ENCODE data around the gene ECD.

ECD gene

DNA sequence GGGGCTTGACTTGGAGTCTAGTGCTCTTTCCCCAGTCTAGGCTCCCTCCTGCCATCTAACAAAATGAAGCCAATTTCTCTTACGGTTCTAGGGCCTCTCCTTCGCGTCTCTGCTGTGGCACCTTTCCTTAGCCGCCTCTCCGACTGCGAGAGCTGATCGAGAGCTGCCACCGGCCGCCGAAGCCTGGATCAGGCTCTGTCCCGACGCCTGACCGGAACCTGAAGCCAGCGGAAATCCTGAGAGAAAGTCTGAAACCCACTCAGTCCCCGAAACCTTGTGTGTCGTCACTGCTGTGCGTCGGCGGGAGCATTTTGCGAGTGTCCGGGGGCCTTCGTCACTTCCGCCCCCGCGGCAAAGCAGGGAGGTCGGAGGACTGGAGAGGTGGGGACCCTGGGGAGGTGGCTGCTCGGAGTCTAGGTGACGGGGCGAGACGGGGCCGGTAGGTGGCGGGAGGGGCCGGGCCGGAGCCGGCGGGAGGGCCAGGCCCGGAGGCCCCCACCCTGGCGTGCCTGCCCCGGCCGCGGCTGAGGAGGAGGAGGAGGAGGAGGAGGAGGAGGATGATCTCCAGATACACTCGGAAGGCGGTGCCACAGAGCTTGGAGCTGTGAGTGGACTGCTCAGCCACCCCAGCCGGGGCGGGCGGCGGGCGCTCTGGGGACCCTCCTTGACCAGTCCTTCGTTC is at the start of gene ECD, which contains the start of gene FAM149B1:
Gene ECD (minus strand): TSS at position 226 of the 682 bp plus-strand sequence. CDS start 4,071 bp downstream, outside the sequence.
Gene FAM149B1 (plus strand): TSS at position 337 of the 682 bp plus-strand sequence. CDS start 221 bp downstream, at position 558.
- peak; percentile 81 for DNase-seq

DNA sequence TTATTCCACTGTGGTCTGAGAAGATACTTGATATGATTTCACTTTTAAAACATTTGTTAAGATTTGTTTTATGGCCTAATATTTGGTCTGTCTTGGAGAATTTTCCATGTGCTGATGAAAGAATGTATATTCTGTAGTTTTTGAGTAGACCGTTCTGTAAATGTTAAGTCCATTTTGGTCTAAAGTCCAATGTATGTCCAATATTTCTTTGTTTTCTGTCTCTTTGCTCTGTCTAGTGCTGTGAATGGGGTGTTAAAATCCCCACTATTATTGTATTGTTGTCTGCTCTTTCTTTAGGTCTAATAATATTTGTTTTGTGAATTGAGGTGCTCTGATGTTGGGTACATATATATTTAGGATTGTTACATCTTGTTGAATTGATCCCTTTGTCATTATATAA is 47.9 kb upstream of the ECD start:
- no peak for DNase-seq

DNA sequence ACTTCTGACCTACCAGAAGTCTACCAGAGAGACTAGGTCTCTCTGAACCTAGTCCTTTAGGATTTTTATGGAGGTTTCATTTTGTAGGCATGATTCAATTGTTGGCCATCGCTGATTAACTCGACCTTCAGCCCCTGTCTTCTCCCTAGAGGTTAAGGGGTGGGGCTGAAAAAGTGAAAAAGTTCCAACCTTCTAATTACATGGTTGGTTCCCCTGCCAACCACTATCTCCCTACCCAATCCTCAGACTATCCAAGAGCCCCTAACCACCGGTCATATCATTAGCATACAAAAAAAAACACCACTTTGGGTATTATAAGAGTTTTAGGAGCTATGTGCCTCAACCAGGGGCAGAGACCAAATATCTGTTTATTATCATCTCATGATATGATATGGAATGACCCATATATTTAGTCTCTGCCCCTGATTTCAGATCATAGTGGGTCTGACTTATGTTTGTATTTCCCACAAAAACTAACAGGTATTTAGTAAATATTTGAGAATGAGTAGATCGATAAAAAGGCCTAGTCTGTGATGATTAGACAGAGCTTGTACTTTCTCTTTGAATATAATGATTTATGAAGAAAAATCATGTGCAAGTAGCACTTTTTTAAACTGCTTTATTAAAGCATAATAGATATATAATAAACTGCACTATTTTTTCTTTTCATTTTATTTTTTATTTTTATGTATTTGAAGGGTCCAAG is 43.5 kb upstream of the ECD start:
- no peak for DNase-seq

DNA sequence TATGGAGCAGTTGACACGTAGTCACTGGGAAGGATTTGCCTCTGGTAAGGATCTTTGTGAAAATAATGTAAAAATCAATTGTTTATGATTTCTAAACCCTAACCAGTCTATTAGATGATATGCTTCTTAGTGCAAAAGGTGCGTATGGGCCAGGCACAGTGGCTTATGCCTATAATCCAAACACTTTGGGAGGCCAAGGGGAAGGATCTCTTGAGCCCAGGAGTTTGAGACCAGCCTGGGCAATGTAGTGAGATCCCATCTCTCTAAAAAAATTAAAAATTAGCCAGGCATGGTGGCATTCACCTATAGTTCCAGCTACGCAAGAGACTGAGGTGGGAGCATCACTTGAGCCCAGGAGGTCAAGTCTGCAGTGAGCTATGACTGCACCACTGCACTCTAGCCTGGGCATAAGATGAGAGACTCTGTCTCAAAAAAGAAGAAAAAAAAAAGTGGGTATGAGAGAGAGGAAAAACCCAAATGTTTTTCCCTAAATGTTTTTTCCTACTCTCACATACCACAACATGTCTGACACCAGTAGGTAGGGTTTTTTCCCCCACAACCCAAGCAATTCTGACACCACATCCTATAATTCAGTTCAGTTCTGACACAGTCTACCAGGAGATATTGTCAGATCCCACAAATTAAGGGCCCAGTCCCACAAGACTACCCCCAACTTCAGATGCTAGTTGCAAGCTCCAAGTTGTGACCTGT is 42.7 kb upstream of the ECD start:
- DNase-seq = no peak

DNA sequence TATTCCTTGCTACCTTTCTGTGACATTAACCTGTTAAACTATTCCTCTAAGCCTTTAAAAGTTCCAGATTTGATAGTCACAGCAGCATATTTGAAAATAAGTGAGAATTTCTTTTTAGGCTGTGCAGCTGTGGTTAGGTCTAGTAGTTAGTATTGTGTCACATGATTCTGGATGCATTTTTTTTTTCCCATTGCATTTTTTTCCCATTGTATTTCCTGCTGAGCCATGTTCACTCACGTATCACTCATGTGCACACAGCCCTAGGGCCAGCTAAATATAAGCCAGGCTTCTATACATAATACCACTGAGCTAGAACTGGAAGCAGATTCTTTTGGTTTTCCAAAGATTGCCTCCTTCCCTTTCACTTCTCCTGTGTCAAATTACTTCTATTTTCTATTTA is 41.9 kb upstream of the ECD start:
- no peak for DNase-seq

DNA sequence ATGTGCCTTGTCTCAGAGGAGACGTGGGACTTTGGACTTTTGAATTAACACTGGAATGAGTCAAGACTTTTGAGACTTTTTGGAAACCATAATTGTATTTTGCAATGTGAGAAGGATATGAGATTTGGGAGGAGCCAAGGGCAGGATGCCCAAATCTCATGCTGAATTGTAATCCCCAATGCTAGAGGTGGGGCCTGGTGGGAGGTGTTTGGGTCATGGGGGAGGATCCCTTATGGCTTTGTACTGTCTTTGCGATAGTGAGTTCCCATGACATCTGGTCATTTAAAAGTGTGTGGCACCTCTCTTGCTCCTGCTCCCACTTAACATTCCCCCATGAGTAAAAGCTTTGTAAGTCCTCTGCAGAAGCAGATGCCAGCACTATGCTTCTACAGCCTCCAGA is 40.1 kb upstream of the ECD start:
- DNase-seq = no peak

DNA sequence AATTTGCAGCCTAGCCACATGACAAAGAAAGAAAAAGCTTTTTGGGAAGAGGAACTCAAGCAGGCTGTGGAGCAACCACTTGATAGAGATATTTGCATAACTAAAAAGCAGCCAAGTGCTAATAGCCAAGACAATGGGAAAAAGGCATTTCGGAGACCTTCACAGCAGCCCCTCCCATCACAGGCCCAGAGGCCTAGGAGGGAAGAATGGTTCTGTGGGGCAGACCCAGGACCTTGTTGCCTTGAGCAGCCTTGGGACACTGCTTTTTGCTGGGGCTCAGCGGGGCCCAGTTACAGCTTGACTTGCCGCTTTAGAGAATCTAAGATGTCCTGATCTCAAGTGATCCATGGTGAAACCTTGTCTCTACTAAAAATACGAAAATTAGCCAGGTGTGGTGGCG is 38.6 kb upstream of the ECD start:
- DNase-seq = no peak

DNA sequence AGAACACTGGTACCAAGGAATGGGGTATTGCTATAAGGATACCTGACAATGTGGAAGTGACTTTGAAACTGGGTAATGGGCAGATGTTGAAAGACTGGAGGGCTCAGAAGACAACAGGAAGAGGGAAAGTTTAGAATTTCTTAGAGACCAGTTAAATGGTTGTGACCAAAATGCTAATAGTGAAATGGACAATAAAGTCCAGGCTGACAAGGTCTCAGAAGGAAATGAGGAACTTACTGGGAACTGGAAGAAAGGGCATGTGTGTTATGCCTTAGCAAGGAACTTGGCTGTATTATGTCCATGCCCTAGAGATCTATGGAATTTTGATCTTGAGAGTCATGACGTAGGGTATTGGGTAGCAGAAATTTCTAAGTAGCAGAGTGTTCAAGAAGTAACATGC is 38.1 kb upstream of the ECD start:
- no peak for DNase-seq

DNA sequence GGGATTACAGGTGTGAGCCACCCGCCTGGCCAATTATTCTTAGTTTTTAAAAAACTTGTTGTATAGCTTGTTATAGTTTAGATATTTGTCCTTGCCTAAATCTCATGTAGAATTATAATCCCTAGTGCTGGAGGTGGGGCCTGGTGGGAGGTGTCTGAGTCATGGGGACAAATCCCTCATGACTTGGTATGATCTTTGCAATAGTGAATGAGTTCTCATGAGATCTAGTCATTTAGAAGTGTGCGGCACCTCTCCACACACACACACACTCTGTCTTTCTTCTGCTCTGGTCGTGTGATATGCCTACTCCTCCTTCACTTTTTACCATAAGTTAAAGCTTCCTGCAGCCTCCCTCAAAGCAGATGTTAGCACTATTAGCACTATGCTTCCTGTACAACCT is 37.3 kb upstream of the ECD start:
- no peak for DNase-seq

DNA sequence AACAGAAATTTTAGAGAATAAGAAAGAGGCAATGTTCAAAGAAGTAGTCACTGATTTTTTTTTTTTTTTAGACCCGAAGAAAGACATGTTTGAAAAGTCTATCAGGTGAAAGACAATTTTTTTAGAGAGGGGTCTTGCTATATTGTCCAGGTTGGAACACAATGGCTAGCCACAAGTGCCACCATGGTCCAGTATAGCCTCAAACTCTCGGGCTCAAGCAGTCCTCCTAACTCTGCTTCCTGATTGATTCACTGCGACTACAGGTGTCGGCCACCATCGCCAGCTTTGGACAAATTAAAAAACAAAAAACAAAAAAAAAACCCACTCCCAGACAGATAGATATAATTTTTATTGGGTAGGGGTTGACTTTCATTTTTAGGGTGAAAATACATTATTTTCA is 22.4 kb upstream of the ECD start:
- DNase-seq = no peak

DNA sequence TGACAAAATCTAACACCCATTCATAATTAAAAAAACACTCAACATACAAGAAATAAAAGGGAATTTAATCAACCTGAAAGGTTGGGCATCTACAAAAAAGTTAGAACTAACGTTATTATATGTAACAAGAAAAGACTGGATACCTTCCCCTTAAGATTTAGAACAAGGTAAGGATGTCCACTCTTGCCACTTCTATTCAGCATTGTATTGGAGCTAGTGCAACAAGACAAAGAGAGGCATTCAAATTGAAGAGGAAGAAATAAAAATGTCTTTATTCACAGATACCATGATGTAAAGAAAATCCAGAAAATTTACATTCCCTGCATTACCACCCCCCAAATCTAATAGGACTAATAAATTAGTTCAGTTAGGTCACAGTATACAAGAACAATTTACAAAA is 18.5 kb upstream of the ECD start:
- DNase-seq = no peak

DNA sequence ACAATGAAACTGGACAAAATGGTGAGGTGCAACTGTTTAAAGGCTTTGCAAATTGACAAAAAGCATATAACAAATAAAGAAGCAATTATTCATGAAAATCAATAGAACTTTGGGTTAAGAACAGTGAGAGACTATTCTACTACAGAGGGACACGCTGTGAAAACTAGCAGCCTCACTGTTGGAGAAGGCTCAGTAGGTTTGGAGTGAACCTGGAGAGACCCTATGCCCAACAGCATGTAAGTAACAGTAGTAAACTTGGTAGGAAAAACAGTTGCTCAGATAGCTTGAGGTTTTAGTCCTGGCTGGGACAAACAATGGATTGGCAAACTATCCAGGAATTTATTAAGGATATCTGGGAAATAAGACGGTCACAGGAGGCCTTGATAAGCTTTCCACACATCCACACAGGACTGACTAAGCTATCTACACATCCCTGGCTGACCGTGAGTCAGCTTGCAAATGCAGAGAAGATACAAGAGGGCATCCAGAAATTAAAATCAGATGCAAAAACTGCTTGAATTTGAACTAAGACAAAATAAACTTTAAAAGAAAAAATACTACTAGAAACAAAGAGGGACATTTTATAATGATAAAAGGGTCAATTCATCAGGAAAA is 16.0 kb upstream of the ECD start:
- DNase-seq = no peak

DNA sequence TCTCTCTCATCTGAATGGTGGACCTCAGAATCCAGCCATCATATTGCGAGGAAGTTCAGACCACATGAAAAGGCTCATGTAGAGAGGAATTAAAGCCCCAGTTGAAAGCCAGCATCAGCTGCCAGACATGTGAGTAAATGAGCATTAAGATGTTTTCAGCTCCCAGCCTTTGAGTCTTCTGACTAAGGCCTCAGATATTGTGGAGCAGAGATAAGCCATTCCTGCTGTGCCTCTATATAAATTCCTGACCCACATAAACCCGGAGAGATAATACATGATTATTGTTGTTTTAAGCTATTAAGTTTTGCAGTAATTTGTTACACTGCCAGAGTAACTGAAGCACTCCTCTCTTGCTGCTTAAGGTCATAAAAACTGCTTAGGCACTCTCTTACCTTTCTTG is 14.8 kb upstream of the ECD start:
- DNase-seq = no peak

DNA sequence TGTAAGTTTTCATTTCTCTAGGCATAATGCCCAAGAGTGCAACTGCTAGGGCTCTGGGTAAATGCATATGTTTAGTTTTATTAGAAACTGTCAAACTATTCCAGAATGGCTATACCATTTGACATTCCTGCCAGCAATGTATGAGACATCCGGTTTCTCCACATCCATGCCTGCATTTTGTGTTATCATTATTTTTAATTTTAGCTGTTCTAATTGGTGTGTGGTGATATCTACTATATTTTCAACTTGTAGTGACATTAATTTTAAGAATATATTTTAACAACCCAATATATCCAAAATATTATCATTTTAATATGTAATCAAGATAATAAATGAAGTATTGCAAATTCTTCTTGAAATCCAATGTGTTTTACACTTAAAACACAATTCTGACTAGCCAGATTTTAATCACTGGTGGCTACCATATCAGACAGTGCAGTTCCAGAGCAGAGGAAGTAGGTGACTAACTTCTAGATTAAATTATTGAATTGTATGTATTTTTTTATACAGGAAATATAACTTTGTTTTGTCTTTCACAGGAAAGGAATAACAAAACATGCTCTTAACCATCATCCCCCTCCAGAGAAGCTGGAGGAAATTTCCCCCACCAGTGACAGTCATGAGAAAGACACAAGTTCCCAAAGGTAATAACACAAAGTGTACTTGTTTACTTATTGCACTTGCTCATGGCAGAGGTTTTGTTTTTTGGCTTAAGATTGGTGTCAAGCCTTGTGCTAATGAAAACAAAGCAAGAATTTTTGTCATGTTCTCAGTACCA is 6.5 kb upstream of the ECD start:
- no peak for DNase-seq

DNA sequence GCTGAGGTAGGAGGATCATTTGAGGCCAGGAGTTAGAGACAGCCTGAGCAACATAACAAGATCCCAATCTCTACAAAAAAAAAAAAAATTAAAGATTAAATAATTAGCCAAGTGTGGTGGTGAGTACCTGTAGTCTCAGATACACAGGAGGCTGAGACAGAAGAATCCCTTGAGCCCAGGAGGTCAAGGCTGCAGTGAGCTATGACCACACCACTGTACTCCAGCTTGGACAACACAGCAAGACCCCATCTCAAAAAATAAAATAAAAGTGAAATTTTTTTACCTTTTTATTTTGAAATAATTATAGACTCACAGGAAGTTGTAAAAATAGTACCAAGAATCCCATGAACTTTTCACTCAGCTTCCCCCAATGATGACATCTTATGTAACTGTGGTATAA is 5.1 kb upstream of the ECD start:
- no peak for DNase-seq

DNA sequence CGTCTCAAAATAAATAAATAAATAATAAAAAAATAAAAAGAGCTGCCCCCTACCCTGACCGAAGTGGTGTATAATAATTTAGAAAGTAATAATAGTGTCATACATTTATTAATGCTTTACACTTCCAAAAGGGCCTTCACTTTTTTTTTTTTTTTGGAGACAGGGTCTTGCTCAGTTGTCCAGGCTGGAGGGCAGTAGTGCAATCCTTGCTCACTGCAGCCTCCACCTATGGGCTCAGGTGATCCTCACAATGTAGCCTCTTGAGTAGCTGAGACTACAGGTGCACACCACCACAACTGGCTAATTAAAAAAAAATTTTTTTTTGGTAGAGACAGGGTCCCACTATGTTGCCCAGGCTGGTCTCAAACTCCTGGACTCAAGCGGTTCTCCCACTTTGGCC is 1.5 kb upstream of the ECD start:
- DNase-seq = no peak

DNA sequence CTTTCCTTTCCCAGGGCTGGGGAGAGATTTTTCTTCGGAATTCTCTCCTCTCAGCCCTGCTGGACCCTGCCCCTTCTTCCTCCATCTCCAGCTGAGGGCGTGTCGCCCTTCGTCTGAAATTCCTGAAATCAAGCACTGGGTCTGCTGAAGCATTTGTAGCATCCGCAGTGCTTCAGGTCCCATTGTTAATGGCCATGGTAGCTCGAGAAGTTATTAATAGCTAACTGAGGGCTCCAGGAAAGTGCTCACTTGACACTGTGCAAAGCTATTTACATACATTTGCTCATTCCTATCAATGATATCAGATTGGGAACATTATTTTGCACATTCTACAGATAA is 626 bp upstream of the ECD start:
- DNase-seq = no peak

DNA sequence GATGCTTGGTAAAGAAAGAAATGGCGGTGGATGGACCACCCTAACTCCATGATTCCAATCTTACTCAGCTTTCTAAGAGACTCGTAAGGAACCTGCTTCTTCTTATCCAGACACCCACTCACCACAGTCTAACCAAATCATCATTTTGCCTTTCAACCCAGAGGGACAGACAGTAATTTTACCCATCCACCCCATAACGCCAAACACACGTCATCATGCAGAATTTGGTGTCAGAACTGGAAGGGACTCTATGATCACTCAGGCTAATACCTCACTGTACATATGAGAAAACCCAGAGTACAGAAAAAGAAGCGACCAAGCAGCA is 388 bp downstream of the ECD start:
- no peak for DNase-seq

DNA sequence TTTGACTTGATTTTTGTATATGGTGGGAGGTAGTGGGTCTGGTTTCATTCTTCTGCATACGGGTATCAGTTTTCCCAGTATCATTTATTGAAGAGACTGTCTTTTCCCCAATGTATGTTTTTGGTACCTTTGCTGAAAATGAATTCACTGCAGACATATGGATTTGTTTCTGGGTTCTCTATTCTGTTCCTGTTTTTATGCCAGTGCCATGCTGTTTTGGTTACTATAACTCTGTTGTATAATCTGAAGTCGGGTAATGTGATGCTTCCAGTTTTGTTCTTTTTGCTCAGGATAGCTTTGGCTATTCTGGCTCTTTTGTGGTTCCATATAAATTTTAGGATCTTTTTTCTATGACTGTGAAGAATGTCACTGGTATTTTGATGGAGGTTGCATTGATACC is 836 bp downstream of the ECD start:
- DNase-seq = no peak

DNA sequence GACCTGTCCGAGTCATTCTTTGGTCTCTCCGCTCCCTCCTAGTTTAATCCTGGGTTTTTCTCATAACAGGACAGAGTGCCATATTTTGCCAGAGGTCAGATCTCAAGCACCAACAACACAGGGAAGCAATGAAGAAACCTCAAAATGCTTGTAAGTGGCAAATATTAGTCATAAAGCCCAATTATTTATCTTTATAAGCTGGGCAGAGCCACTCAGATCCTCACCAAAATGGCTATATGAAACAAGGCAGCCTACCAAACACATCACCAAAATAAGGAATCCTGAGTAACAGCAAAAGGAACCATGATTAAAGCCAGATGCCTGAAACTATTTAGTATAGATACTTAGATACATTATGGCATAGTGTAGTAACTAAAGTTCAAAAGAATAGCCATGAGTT is 4.7 kb downstream of the ECD start:
- no peak for DNase-seq

DNA sequence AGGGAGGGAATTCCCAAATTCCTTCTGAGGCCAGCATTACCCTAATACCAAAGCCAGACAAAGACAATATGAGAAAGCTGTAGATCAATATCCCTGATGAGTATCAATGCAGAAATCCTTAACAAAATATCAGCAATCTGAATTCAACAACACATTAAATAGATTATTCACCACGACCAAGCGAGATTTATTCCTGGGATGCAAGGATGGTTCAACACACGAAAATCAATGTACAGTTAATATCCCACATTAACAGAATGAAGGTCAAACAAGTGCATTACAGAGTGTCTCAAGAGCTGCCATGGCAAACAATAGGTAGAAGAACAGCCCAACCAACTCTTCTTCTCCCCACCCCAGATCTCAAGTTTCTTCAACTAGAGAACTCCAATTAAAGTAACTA is 6.1 kb downstream of the ECD start:
- DNase-seq = no peak

DNA sequence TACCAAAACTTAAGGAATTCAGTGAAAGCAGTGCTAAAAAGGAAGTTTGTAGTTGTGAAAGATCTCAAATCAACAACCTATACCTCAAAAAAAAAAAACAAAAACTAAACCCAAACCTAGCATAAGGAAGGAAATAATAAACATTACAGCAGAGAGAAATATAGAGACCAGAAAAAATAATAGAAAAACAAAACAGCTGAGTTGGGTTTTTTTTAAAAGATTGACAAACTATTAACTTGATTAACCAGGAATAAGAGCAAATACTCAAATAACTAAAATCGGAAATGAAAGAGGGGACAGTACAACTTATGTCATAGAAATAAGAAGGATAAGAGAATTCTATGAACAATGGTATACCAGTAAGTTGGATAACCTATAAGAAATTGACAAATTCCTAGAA is 6.7 kb downstream of the ECD start:
- DNase-seq = no peak

DNA sequence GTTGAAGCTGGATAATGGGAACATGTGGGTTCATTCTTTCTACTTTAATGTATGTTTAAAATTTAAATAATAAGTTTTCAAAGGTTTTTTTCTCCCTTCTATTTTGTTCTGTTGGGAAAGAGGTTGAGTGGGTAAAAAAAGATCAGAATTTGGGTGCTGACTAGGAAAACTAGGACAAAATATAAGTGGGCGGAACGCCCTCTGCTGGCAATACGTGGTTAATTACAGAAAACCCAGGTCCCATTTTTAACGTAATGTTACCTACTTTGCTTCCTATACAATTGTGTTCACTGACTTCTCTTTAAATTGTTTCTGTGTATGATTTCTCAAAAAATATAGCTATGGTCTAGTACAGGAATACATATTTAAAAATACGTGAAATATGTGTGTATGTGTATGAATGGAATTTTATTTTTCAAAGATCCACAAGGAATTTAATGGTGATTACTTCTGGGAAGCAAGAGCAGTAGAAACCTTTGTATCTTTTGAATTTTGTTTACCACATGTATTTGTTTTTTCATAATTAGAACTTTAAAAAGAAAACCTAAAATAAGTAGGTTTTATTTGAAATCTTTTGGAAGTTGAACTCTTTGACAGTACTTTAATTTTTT is 8.7 kb downstream of the ECD start:
- no peak for DNase-seq

Measured in NCI-H510A (cell line).